ENCODE measurements around the gene TOX3.

Gene TOX3

GRCh38 chr16:52474679-52475078 lies 72.3 kb downstream of the TOX3 start:
- H3K4me3 ChIP-seq (ENCODE audit: insufficient read depth, low read depth, low read length, poor library complexity, severe bottlenecking) = no peak overlapping the region
- H3K27ac ChIP-seq (ENCODE audit: insufficient read depth, low read length, poor library complexity, severe bottlenecking) = no peak overlapping the region
- H3K4me1 ChIP-seq (ENCODE audit: control insufficient read depth, insufficient read depth, low read length, poor library complexity, severe bottlenecking) = no peaks in the 10 kb centered on the region
- no peak for DNase-seq
- no peaks in the 10 kb centered on the region for H3K36me3 ChIP-seq (ENCODE audit: control insufficient read depth, insufficient read depth, low read length)
- H3K9me3 ChIP-seq (ENCODE audit: control insufficient read depth, low read length) = no peaks in the 10 kb centered on the region
- H3K27me3 ChIP-seq (replicated peaks; ENCODE audit: control insufficient read depth, insufficient read depth, low read length, poor library complexity, severe bottlenecking) = no peaks in the 10 kb centered on the region

GRCh38 chr16:52473096-52473495 lies 73.8 kb downstream of the TOX3 start:
- no peaks in the 10 kb centered on the region for H3K36me3 ChIP-seq (ENCODE audit: control insufficient read depth, insufficient read depth, low read length)
- DNase-seq = no peak
- H3K4me3 ChIP-seq (ENCODE audit: insufficient read depth, low read depth, low read length, poor library complexity, severe bottlenecking) = no peak overlapping the region
- no peaks in the 10 kb centered on the region for H3K27me3 ChIP-seq (replicated peaks; ENCODE audit: control insufficient read depth, insufficient read depth, low read length, poor library complexity, severe bottlenecking)
- no peaks in the 10 kb centered on the region for H3K4me1 ChIP-seq (ENCODE audit: control insufficient read depth, insufficient read depth, low read length, poor library complexity, severe bottlenecking)
- H3K9me3 ChIP-seq (ENCODE audit: control insufficient read depth, low read length) = no peaks in the 10 kb centered on the region
- H3K27ac ChIP-seq (ENCODE audit: insufficient read depth, low read length, poor library complexity, severe bottlenecking) = no peak overlapping the region

- no peak overlapping the region for H3K27ac ChIP-seq (ENCODE audit: insufficient read depth, low read length, poor library complexity, severe bottlenecking)
- H3K4me3 ChIP-seq (ENCODE audit: insufficient read depth, low read depth, low read length, poor library complexity, severe bottlenecking) = no peak overlapping the region
- DNase-seq = no peak
- no peaks in the 10 kb centered on the region for H3K36me3 ChIP-seq (ENCODE audit: control insufficient read depth, insufficient read depth, low read length)
- H3K9me3 ChIP-seq (ENCODE audit: control insufficient read depth, low read length) = no peaks in the 10 kb centered on the region
- no peaks in the 10 kb centered on the region for H3K27me3 ChIP-seq (replicated peaks; ENCODE audit: control insufficient read depth, insufficient read depth, low read length, poor library complexity, severe bottlenecking)
- no peaks in the 10 kb centered on the region for H3K4me1 ChIP-seq (ENCODE audit: control insufficient read depth, insufficient read depth, low read length, poor library complexity, severe bottlenecking)
These were observed 75.1 kb downstream of the TOX3 start for GRCh38 chr16:52471650-52472370.

GRCh38 chr16:52470585-52470984 lies 76.4 kb downstream of the TOX3 start:
- no peak for DNase-seq
- H3K9me3 ChIP-seq (ENCODE audit: control insufficient read depth, low read length) = peaks cover 4% of the 10 kb centered on the region
- H3K4me1 ChIP-seq (ENCODE audit: control insufficient read depth, insufficient read depth, low read length, poor library complexity, severe bottlenecking) = no peaks in the 10 kb centered on the region
- H3K4me3 ChIP-seq (ENCODE audit: insufficient read depth, low read depth, low read length, poor library complexity, severe bottlenecking) = no peak overlapping the region
- no peaks in the 10 kb centered on the region for H3K36me3 ChIP-seq (ENCODE audit: control insufficient read depth, insufficient read depth, low read length)
- no peaks in the 10 kb centered on the region for H3K27me3 ChIP-seq (replicated peaks; ENCODE audit: control insufficient read depth, insufficient read depth, low read length, poor library complexity, severe bottlenecking)
- H3K27ac ChIP-seq (ENCODE audit: insufficient read depth, low read length, poor library complexity, severe bottlenecking) = no peak overlapping the region

GRCh38 chr16:52469775-52470174 lies 77.2 kb downstream of the TOX3 start:
- H3K4me1 ChIP-seq (ENCODE audit: control insufficient read depth, insufficient read depth, low read length, poor library complexity, severe bottlenecking) = no peaks in the 10 kb centered on the region
- peaks cover 4% of the 10 kb centered on the region for H3K9me3 ChIP-seq (ENCODE audit: control insufficient read depth, low read length)
- H3K36me3 ChIP-seq (ENCODE audit: control insufficient read depth, insufficient read depth, low read length) = no peaks in the 10 kb centered on the region
- DNase-seq = no peak
- H3K4me3 ChIP-seq (ENCODE audit: insufficient read depth, low read depth, low read length, poor library complexity, severe bottlenecking) = no peak overlapping the region
- no peaks in the 10 kb centered on the region for H3K27me3 ChIP-seq (replicated peaks; ENCODE audit: control insufficient read depth, insufficient read depth, low read length, poor library complexity, severe bottlenecking)
- H3K27ac ChIP-seq (ENCODE audit: insufficient read depth, low read length, poor library complexity, severe bottlenecking) = no peak overlapping the region

GRCh38 chr16:52469091-52469490 lies 77.9 kb downstream of the TOX3 start:
- Histone ChIP-seq H3K27ac (ENCODE audit: insufficient read depth, low read length, poor library complexity, severe bottlenecking) (no peak overlapping the region), H3K27me3 (replicated peaks; ENCODE audit: control insufficient read depth, insufficient read depth, low read length, poor library complexity, severe bottlenecking) (no peaks in the 10 kb centered on the region), H3K4me3 (ENCODE audit: insufficient read depth, low read depth, low read length, poor library complexity, severe bottlenecking) (no peak overlapping the region), H3K9me3 (ENCODE audit: control insufficient read depth, low read length) (peaks cover 4% of the 10 kb centered on the region), H3K36me3 (ENCODE audit: control insufficient read depth, insufficient read depth, low read length) (no peaks in the 10 kb centered on the region), H3K4me1 (ENCODE audit: control insufficient read depth, insufficient read depth, low read length, poor library complexity, severe bottlenecking) (no peaks in the 10 kb centered on the region)
- DNase-seq = no peak

GRCh38 chr16:52467753-52468152 lies 79.2 kb downstream of the TOX3 start:
- Histone ChIP-seq H3K27ac (ENCODE audit: insufficient read depth, low read length, poor library complexity, severe bottlenecking) (no peak overlapping the region), H3K4me3 (ENCODE audit: insufficient read depth, low read depth, low read length, poor library complexity, severe bottlenecking) (no peak overlapping the region), H3K4me1 (ENCODE audit: control insufficient read depth, insufficient read depth, low read length, poor library complexity, severe bottlenecking) (no peaks in the 10 kb centered on the region), H3K27me3 (replicated peaks; ENCODE audit: control insufficient read depth, insufficient read depth, low read length, poor library complexity, severe bottlenecking) (no peaks in the 10 kb centered on the region), H3K36me3 (ENCODE audit: control insufficient read depth, insufficient read depth, low read length) (no peaks in the 10 kb centered on the region), H3K9me3 (ENCODE audit: control insufficient read depth, low read length) (peaks cover 4% of the 10 kb centered on the region)
- no peak for DNase-seq

GRCh38 chr16:52466994-52467393 lies 79.9 kb downstream of the TOX3 start:
- no peaks in the 10 kb centered on the region for H3K27me3 ChIP-seq (replicated peaks; ENCODE audit: control insufficient read depth, insufficient read depth, low read length, poor library complexity, severe bottlenecking)
- no peak for DNase-seq
- peaks cover 4% of the 10 kb centered on the region for H3K9me3 ChIP-seq (ENCODE audit: control insufficient read depth, low read length)
- no peaks in the 10 kb centered on the region for H3K4me1 ChIP-seq (ENCODE audit: control insufficient read depth, insufficient read depth, low read length, poor library complexity, severe bottlenecking)
- H3K36me3 ChIP-seq (ENCODE audit: control insufficient read depth, insufficient read depth, low read length) = no peaks in the 10 kb centered on the region
- H3K27ac ChIP-seq (ENCODE audit: insufficient read depth, low read length, poor library complexity, severe bottlenecking) = no peak overlapping the region
- no peak overlapping the region for H3K4me3 ChIP-seq (ENCODE audit: insufficient read depth, low read depth, low read length, poor library complexity, severe bottlenecking)

- Histone ChIP-seq H3K4me3 (ENCODE audit: insufficient read depth, low read depth, low read length, poor library complexity, severe bottlenecking) (no peak overlapping the region), H3K9me3 (ENCODE audit: control insufficient read depth, low read length) (peaks cover 4% of the 10 kb centered on the region), H3K27ac (ENCODE audit: insufficient read depth, low read length, poor library complexity, severe bottlenecking) (no peak overlapping the region), H3K4me1 (ENCODE audit: control insufficient read depth, insufficient read depth, low read length, poor library complexity, severe bottlenecking) (no peaks in the 10 kb centered on the region), H3K36me3 (ENCODE audit: control insufficient read depth, insufficient read depth, low read length) (no peaks in the 10 kb centered on the region), H3K27me3 (replicated peaks; ENCODE audit: control insufficient read depth, insufficient read depth, low read length, poor library complexity, severe bottlenecking) (no peaks in the 10 kb centered on the region)
- DNase-seq = no peak
These were observed 81.2 kb downstream of the TOX3 start for GRCh38 chr16:52465711-52466267.

- no peaks in the 10 kb centered on the region for H3K4me1 ChIP-seq (ENCODE audit: control insufficient read depth, insufficient read depth, low read length, poor library complexity, severe bottlenecking)
- no peaks in the 10 kb centered on the region for H3K27me3 ChIP-seq (replicated peaks; ENCODE audit: control insufficient read depth, insufficient read depth, low read length, poor library complexity, severe bottlenecking)
- H3K9me3 ChIP-seq (ENCODE audit: control insufficient read depth, low read length) = peaks cover 4% of the 10 kb centered on the region
- no peak overlapping the region for H3K27ac ChIP-seq (ENCODE audit: insufficient read depth, low read length, poor library complexity, severe bottlenecking)
- DNase-seq = no peak
- H3K36me3 ChIP-seq (ENCODE audit: control insufficient read depth, insufficient read depth, low read length) = no peaks in the 10 kb centered on the region
- no peak overlapping the region for H3K4me3 ChIP-seq (ENCODE audit: insufficient read depth, low read depth, low read length, poor library complexity, severe bottlenecking)
These were observed 83.0 kb downstream of the TOX3 start for GRCh38 chr16:52463904-52464303.

Measured in effector memory CD4-positive, alpha-beta T cell (primary cell).